HG02798 (cell line): ENCODE data around the gene POLR2L.
A peak's percentile ranks its signal among the peaks of the same experiment; 100 is the strongest.

Source experiments
- ATAC-seq: cut with Tn5 transposase; IDR thresholded peaks from one replicate; pipeline ENCODE4 v1.9.1; 2021; ENCODE audit warnings: mild to moderate bottlenecking; ENCODE audit not compliant: unreplicated experiment, poor library complexity

POLR2L gene

DNA sequence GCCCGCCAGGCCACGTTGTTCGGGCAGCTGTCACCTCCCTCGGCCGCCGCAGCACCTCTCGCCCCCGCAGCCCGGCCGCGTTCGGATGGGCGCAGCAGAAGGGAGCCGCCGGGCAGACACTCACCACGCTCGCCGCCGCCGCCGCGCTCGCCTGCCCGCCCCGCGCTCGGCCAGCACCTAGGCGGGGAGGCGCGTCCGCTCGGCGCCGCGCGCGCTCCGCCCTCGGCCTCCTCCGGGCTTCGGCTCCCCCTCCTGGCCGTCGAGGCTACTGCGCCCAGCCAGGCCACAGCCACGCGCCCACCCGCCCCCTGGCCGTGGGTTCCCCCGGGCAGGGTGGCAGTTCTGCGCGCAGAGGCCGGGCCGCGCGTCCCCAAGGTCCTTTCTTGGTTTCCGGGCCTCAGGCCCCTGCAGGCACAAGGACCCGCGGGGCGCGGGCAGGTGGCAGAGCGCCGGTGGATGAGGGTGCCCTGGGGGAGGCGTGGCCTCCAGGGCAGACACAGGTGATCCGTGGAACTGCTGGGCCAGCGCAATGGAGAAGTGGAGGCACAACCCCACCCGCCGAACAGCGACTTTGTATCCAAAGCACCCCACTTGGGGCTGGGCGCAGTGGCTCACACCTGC lies 44.1 kb downstream of the POLR2L start, which contains the start of gene SLC25A22:
Gene SLC25A22, minus strand, starts transcription at position 189 of the 621 bp plus-strand sequence. CDS start 3,275 bp downstream, outside the sequence.
- ATAC-seq, result peak; percentile 74

DNA sequence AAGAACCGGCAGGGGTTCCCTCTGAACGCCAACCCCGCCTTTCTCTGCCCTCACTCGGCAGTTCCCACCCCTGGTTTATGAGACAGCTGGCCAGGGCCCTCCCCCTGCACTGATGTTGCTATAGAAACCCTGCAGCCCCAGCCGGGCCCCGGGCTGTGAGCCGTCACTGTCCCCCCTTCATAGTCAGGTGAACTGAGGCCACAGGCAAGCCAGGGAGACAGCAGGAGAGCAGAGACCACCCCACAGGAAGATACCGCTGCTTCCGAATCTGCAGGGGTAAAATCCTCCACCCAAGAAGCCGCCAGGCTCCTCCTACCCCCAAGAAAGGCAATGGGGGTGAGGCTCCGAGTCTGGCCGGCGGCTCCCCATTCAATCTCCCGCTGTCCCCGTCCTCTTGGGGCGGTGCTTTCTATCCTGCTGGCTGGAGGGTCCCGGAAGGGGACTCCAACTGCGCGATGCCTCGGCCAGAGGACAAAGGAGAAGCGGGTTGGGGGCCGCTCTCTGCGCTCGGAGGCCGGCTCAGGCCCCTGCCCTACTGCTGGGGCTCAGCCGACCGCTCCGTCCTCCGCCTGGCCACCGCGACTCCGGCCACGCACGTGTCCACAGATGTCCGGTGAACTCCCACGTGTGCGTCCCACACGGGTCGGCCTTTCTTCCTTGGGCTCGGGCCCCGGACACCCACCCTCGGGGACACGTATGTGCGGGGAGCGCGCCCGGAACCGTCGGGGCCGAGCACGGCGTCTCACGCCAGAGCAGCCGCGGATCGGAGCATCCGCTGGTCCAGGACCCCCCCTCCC lies 44.8 kb downstream of the POLR2L start:
- ATAC-seq, result peak; percentile 45

DNA sequence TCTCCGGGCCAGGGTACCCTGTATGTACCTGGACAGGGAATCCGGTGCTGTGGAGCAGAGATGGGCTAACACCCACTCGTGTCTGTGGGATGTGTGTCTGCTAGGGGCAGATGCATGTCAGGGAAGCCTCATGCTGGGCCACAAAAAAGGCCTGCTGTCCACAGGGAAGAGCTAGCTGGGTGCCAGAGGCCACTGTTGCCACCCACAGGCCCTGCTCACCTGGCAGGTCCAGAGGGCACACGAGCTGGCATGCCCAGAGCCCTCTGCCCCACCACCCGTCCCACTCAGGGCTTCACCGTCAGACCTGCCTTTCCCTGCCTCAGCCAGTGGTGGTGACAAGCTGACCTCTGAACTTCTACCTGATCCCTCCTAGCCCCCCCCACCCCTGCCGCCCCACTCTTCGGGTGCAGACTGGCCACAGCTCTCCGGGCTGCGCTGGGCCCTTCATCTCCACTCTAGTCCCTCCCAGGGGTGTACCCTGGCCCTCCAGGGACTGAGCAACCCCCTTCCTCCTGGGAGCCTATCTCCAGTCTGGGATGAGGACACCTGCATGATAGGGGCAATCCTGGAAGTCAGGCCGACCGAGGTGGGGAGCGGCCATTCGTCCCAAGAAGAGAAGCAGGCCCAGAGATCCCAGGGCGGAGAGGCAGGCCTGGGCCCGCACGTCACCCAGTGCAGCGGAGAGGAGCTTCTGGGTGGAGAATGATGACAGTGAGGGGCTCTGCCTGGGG lies 45.6 kb downstream of the POLR2L start:
- ATAC-seq, result no peak

DNA sequence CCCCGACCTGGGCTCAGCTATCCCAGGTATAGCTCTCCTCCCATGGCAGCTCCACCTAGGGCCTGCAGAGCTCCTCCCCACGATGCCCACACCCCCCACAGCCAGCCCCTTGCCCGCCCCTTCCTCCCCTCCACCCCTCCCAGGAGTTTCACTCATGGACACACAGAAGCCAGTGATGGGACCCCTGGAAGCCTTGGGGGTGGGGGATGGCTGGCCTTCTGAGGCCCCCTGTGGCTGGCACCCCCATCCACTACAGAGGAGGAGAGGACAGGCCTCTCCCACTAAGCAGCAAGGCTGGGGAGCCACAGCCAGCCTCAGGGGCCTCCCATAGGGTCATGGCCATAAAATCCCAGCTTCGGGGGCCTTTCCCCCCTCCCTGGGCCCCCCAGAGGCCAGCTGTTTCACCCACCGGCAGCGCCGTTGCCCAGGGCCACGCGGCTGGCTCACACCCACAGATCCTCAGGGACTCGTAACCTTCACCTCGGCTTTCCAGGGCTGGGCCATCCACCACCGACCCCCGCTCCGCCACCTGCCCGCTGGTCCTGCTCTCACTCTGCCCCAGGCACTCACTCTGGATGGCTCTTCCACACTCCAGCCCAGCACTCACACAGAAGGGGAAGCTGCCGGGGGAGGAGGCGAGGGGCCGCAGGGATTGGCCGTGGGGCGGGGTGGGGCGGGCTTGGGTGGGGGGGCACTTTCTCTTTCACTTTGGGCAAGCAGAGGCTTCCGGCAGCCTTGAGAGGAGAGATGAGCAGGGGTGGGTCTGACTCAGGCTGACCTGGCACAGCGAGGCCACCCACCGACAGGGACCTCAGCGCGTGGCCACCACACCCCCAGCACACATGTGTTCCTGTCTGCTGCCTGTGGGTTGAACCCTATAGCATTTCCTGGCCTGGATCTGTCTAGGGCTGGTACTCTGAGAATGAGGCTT lies 46.4 kb downstream of the POLR2L start:
- peak; percentile 19 for ATAC-seq

DNA sequence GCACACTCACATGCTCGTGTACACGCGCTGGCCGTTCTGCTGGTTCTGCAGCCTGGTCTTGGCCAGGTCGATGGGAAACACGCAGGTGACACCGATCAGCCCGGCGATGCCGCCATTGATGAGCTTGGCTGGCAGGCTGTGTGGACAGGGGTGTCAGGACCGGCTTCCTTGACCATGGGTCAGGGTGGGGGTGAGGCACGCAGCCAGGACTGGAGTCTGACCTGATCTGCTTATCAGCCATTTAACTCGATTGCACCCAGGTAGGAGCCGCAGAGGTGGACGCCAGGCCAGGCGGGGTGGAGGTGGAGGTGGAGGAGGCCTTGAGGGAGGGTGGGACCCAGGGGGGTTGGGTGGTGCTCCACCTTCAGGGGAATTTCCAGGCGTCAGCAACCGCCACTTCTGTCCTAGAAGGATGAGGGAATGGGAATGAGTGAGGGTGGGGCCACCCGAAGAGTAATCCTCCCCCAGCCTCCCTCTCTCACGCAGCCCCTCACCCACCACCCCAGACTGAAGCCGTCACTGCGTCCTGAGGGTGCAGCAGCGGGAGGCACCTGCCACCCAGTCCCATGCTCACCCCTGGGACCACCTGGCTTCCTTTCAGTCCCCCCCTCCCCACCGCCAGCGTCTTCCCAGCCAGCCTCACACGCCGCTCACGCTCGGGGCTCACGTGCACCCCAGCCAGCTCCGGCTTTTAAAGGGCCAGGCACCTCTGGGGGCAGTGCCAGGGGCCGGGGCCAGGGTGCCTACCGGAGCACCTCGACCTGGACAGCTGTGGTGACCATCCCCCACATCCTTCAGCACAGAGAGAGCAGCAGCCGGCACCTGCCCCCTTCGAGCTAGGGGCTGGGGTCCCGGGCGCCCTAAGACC lies 47.3 kb downstream of the POLR2L start:
- ATAC-seq, result no peak

DNA sequence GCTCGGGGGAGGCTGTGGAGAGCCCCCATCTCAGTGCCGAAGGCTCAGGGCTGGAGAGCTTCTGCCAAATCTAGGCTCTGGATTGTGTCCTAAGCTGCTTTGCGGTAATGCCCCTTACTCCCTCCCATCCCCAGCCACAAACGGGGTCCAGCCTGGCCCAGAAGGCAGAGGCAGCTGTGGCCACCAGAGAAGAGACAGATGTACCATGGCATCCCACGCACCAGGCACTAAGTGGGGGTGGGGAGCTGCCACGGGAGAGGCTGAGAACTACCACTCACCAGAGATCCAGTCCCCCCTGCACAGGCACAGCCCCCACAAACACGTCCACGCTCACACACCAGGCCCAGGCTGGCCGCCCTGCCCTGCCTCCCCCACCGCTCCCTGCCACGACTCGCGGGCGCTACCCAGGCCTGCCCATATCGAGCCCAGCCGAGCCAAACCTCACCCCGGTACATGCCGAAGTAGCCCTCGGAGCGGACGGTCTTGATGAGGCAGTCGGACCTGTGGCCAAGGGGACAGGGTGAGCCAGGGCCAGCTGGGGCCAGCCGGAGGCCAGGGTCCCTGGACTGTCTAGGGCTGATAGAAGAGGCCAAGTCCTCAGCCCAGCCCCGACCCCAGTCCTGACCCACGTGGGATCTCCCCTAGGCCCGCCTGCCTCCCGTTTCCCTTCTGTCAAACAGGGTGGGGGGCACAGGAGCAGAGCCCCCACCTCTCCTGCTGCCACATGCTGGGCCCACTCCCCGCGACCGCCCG lies 48.1 kb downstream of the POLR2L start:
- no peak for ATAC-seq

DNA sequence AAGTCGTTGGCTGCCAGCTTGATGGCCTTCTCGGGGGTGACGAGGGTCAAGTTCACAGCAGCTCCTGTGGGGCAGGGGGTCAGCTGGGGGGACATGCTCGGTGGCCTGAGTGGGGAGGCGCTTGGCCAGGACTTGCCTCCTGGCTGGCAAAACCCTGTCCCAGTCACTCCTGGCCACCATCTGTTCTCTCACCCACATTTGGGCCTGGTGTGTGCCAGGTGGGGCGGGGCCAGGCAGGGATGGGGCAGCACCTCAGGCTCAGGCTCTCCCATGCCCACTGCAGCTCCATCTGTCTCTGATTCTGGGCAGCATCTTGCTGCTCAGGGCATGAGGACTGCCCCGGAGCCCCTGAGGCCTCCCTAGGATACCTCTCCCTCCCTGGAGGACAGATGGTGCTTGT lies 48.8 kb downstream of the POLR2L start:
- no peak for ATAC-seq

DNA sequence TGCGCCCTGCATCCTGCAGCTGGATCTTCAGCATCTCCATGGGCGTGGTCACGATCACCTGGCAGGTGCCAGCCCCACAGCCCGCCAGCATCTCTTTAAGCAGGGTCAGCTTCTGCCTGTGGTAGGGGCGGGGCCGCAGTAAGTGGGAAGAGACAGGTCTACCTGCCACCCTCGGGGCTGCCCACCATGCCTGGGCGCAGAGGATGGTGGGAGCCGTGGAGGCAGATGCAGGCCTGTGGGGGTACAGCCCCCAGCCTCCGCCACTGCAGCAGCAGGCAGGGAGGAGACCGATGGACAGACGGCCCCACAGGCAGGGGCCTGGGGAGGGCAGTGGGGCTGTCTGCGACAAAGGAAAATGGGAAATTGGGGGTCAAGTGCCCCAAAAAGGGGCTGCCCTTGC lies 49.5 kb downstream of the POLR2L start:
- ATAC-seq, result no peak

DNA sequence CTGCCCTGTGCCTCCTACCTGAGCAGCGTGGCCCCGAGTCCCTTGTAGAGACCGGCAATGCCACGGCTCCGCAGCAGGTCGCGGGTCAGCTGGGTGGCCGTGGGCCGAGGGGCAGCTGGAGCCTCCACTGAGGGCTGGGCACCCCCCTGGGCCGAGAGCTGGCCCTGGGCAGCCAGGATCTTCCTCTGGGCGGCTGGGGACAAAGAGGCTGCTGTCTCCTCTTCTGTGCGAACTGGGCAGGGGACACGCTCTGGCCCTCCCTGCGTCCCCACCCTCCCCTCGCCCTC lies 49.9 kb downstream of the POLR2L start:
- ATAC-seq, result no peak

DNA sequence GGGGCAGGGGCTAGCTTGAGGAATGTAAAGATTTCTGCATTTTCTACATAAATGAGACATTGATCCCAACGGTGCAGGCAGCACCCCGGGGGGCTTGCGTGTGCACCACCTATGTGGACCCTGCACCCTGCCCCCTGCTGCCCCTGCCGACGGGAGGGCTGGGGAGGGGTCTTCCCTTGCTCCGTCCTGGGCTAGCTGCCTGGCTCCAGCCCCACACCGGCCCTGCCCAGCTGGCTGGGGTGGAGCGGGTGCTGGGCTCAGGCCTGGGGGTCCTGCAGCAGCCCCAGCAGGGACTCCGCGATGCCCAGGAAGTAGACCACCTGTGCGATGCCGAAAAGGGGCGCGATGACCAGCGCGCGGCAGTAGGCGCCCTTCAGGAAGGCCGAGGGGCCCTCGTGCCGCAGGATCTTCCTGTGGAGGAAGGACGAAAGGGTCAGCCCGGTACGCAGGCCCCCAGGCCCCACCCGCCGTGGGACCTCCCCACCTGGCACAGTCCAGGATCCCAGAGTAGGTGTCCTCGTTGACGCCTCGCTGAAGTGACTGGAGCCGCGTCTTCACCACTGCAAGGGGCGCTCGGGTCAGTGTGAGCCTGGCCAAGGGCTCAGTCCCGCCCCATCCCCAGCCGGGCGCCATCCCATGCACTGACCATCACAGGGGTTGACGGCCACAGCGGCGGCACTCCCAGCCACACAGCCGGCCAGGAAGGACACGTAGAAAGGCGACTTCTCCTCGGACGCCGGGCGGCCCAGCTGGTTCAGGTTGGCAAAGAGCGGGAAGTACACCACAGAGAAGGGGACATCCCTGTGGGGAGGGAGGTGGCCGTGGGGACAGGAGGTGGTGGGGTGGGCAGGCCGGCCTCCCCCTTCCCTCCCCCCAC lies 50.4 kb downstream of the POLR2L start:
- no peak for ATAC-seq

DNA sequence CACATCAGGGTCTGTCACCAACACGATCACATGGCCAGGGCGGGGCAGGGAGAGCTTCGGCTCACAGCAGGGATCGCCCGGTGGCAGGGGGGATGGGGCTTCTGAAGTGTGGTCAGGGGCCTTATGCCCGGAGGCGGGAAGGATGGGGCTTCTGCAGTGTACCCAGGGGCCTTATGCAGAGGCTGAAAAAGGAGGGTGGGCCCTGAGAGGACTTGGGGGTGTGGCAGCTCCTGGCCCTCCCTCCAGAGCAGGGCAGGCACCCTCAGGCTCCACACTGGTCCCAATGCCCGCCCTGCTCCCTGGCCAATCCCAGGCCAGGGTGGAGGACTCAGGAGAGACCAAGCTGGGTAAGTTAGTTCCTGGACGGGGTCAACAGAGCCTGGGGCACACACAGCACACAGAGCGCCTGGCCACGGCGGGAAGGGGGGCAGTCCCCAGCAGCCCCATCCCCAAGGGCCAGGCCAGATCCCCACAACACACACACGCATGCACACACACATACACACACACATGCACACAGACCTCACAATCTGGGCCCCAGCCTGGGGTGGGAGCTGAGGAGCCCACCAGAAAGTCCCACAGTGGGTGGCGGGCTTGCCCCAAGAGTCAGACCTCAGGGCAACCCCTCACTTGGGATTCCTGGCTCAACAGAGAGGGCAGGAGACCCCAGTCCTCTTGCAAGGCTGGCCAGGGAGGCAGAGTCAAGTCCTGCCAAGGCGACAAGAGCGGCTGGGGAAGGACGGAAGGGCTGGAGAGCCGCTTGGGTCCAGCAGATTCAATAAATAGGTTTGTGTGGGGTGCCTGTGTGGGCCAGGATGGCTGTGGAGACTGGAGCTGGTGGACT lies 51.4 kb downstream of the POLR2L start:
- ATAC-seq, result no peak

DNA sequence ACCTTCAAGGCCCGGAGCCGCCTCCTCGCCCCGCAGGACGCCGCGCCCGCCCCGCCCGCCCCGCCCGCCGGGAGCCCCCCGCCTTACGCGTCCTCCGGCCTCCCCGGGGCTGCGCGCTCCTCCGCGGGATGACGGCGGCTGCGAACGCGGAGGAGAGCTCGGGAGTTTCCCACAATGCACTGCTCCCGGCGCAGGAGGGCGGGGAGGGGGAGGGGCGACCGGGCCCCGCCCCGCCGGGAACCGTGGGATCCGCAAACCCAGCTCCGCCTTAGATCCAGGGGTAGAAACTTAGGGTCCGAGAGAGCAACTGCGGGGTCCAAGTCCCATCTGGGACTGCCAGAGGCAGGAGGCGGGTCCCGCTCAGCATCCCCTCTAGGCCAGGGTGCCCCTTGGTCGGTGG lies 52.4 kb downstream of the POLR2L start, which contains the start of gene CEND1:
Gene CEND1, minus strand, starts transcription at position 148 of the 400 bp plus-strand sequence. CDS start 1,514 bp downstream, outside the sequence.
- ATAC-seq, result peak; percentile 44
